ENCODE data around the gene C5orf58.

C5orf58 gene

DNA sequence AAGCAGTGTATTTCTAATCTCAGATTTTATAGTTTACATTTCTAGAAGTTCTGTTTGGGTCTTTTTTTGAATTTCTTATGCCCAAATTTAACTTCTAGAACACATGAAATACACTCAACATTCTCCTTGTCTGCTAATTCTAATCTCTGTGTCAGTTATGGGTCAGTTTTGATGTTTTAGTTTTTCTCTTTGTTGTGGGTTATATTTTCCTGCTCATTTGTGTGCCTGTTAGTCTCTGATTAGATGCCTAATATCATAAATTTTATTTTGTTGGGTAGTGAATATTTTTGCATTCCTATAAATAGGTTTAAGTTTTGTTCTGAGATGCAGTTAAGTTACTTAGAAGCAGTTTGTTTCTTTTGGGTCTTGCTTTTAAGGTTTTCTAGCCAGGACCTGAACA is 52.4 kb downstream of the C5orf58 start:
- Histone ChIP-seq H3K36me3 (peaks cover 97% of the 10 kb centered on the region), H3K27me3 (no peaks in the 10 kb centered on the region), H3K4me3 (ENCODE audit: low read depth in 1 of 2, low read length in 1 of 2) (no peak overlapping the region), H3K27ac (peak overlapping the region; percentile 97), H3K4me1 (ENCODE audit: control insufficient read depth in 1 of 2, insufficient read depth in 1 of 2, low read depth in 1 of 2, low read length in 1 of 2) (peaks cover 97 to 98% of the 10 kb centered on the region in 2 experiments), H3K9me3 (peaks cover 3% of the 10 kb centered on the region)
- TF ChIP-seq, protein P1, sequence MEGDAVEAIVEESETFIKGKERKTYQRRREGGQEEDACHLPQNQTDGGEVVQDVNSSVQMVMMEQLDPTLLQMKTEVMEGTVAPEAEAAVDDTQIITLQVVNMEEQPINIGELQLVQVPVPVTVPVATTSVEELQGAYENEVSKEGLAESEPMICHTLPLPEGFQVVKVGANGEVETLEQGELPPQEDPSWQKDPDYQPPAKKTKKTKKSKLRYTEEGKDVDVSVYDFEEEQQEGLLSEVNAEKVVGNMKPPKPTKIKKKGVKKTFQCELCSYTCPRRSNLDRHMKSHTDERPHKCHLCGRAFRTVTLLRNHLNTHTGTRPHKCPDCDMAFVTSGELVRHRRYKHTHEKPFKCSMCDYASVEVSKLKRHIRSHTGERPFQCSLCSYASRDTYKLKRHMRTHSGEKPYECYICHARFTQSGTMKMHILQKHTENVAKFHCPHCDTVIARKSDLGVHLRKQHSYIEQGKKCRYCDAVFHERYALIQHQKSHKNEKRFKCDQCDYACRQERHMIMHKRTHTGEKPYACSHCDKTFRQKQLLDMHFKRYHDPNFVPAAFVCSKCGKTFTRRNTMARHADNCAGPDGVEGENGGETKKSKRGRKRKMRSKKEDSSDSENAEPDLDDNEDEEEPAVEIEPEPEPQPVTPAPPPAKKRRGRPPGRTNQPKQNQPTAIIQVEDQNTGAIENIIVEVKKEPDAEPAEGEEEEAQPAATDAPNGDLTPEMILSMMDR (IDR thresholded peaks at IDR 0.05): no peak

DNA sequence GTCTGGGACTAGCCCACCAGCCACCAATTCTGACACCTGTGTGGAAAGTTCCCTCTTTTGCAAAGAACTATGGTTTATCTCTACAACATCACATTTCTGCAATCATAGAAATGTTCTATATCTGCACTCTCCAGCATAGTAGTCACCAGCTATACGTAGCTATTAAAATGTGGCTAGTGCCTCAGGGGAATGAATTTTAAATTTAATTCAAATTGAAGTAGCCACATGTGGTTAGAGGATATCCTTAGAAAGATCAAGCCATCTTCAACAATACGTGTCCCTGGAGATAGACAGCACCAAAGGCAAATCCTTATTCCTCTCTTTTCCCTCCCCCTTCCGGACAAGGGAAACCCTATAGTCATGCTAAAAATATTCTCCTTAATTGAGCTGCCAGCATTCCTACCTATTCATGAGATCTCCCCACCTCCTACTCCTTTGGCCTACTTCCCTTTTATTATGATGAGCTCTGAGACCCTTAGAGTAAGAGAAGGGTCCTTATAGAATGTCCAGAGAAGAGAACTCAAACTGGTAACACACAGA is 53.7 kb downstream of the C5orf58 start:
- Histone ChIP-seq H3K4me3 (ENCODE audit: low read depth in 1 of 2, low read length in 1 of 2) (no peak overlapping the region), H3K36me3 (peaks cover 95% of the 10 kb centered on the region), H3K4me1 (ENCODE audit: control insufficient read depth in 1 of 2, insufficient read depth in 1 of 2, low read depth in 1 of 2, low read length in 1 of 2) (peaks cover 97 to 98% of the 10 kb centered on the region in 2 experiments), H3K9me3 (peaks cover 3% of the 10 kb centered on the region), H3K27ac (peak overlapping the region; percentile 97), H3K27me3 (no peaks in the 10 kb centered on the region)
- TF ChIP-seq, protein P1 (IDR thresholded peaks at IDR 0.05): no peak

DNA sequence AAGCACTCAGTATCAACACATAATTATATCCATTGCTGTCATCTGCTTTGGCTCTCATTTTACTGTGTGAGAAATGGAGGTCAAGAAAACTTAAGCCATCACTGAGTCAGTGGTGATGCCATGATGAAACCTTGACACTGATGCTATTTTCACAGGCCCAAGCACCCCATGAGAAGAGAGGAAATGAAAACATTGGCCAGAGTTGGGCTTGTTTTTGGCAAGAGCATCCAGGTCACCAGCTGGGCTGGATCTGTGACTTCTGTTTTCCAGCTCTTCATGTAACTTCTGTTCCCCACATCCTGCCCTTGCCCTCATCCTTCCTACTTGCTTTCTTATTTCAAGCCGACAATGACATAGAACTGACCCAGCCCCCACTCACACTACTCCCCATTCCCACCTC is 54.7 kb downstream of the C5orf58 start:
- H3K27ac ChIP-seq: peak overlapping the region; percentile 97
- peak overlapping the region in 1 of 2 experiments; percentile 32 for H3K4me3 ChIP-seq (ENCODE audit: low read depth in 1 of 2, low read length in 1 of 2)
- peaks cover 95% of the 10 kb centered on the region for H3K36me3 ChIP-seq
- TF ChIP-seq, protein P1 (IDR thresholded peaks at IDR 0.05): no peak
- peaks cover 99 to 100% of the 10 kb centered on the region in 2 experiments for H3K4me1 ChIP-seq (ENCODE audit: control insufficient read depth in 1 of 2, insufficient read depth in 1 of 2, low read depth in 1 of 2, low read length in 1 of 2)
- no peaks in the 10 kb centered on the region for H3K27me3 ChIP-seq
- H3K9me3 ChIP-seq: peaks cover 3% of the 10 kb centered on the region

- Histone ChIP-seq H3K36me3 (peaks cover 95% of the 10 kb centered on the region), H3K27me3 (no peaks in the 10 kb centered on the region), H3K27ac (peak overlapping the region; percentile 97), H3K4me1 (ENCODE audit: control insufficient read depth in 1 of 2, insufficient read depth in 1 of 2, low read depth in 1 of 2, low read length in 1 of 2) (peaks cover 99 to 100% of the 10 kb centered on the region in 2 experiments), H3K4me3 (ENCODE audit: low read depth in 1 of 2, low read length in 1 of 2) (peak overlapping the region in 1 of 2 experiments; percentile 32), H3K9me3 (peaks cover 3% of the 10 kb centered on the region)
- TF ChIP-seq, protein P1 (IDR thresholded peaks at IDR 0.05): no peak
Measured at GRCh38 chr5:170288151-170288550, 55.4 kb downstream of the C5orf58 start.

- H3K4me1 ChIP-seq (ENCODE audit: control insufficient read depth in 1 of 2, insufficient read depth in 1 of 2, low read depth in 1 of 2, low read length in 1 of 2): peaks cover 99 to 100% of the 10 kb centered on the region in 2 experiments
- peak overlapping the region in 1 of 2 experiments; percentile 32 for H3K4me3 ChIP-seq (ENCODE audit: low read depth in 1 of 2, low read length in 1 of 2)
- peaks cover 3% of the 10 kb centered on the region for H3K9me3 ChIP-seq
- TF ChIP-seq, protein P1 (IDR thresholded peaks at IDR 0.05): no peak
- no peaks in the 10 kb centered on the region for H3K27me3 ChIP-seq
- peak overlapping the region; percentile 97 for H3K27ac ChIP-seq
- H3K36me3 ChIP-seq: peaks cover 94% of the 10 kb centered on the region
Measured at GRCh38 chr5:170288551-170288950, 55.8 kb downstream of the C5orf58 start.
